Natural killer cell (primary cell): ENCODE measurements around the gene SLC6A7. TPM values are rescaled to one million over a fixed set of nuclear protein-coding genes. Genes with fewer than 3 reads are reported as not detected.

Experiments
- ATAC-seq, 3 donors: fragments of 150-1000 bp in 2 of 3; fragments of 200-7000 bp in 1 of 3; cut with Tn5 transposase; 1 replicate in 1 of 3; 2 replicates in 2 of 3; pipeline ENCODE4 v1.10.0; 2021; ENCODE audit warnings: mild to moderate bottlenecking in 2 of 3, moderate library complexity in 2 of 3
- DNase-seq, 2 donors: peaks; one replicate each; pipeline versions ENCODE4 v3.0.0 to v3.0.0-alpha.2; 2013 to 2021; ENCODE audit warnings: mixed read lengths in 1 of 2
- H3K27ac ChIP-seq: one replicate; pipeline ENCODE4 v1.5.1; 2013; ENCODE audit warnings: mild to moderate bottlenecking, low read length
- H3K27me3 ChIP-seq: one replicate; pipeline ENCODE4 v1.6.1; 2013; ENCODE audit warnings: low read length; ENCODE audit not compliant: control insufficient read depth, insufficient read depth
- H3K36me3 ChIP-seq: one replicate; pipeline ENCODE4 v1.6.1; 2013; ENCODE audit warnings: low read length; ENCODE audit not compliant: control insufficient read depth, insufficient read depth
- H3K4me1 ChIP-seq: one replicate; pipeline ENCODE4 v1.6.1; 2013; ENCODE audit warnings: low read length; ENCODE audit not compliant: control insufficient read depth, insufficient read depth
- H3K4me3 ChIP-seq: one replicate; pipeline ENCODE4 v1.5.1; 2013; ENCODE audit warnings: low read length
- H3K9me3 ChIP-seq: one replicate; pipeline ENCODE4 v1.6.1; 2013; ENCODE audit warnings: low read length; ENCODE audit not compliant: control insufficient read depth, insufficient read depth
- H3K27ac Mint-ChIP-seq, 2 donors: one replicate each; pipeline ENCODE4 v1.8.0; 2022; ENCODE audit warnings: mild to moderate bottlenecking in 2 of 2, mixed read lengths in 2 of 2, moderate library complexity in 1 of 2
- H3K27me3 Mint-ChIP-seq, 2 donors: one replicate each; pipeline ENCODE4 v1.8.0; 2022; ENCODE audit warnings: low read depth in 2 of 2, mixed read lengths in 2 of 2
- H3K36me3 Mint-ChIP-seq: one replicate; pipeline ENCODE4 v1.8.0; 2022; ENCODE audit warnings: mixed read lengths
- H3K4me1 Mint-ChIP-seq, 2 donors: one replicate each; pipeline ENCODE4 v1.8.0; 2022; ENCODE audit warnings: mixed read lengths in 2 of 2
- H3K4me3 Mint-ChIP-seq: one replicate; pipeline ENCODE4 v1.8.0; 2022; ENCODE audit warnings: mild to moderate bottlenecking, moderate library complexity, mixed read lengths
- H3K9me3 Mint-ChIP-seq, 2 donors: one replicate each; pipeline ENCODE4 v1.8.0; 2022; ENCODE audit warnings: mixed read lengths in 2 of 2
- CTCF ChIP-seq: fragments of 200-600 bp; IDR thresholded peaks from one replicate; pipeline ENCODE4 v1.8.0; 2022; ENCODE audit warnings: antibody characterized with exemption
- WGBS: methylation state at CpG from one replicate; pipeline ENCODE4 v1.1.7; 2013; ENCODE audit warnings: missing lambda C conversion rate; ENCODE audit not compliant: insufficient coverage; 5-methylcytosine and 5-hydroxymethylcytosine counted together
- intact Hi-C: fragments of 100-400 bp; cut with micrococcal nuclease; formaldehyde crosslinking; loops from one replicate; pipeline ENCODE4 v1.14.2; 2022
- total RNA-seq, 4 donors: library from RNA; stranded (reverse); fragments of 120-200 nt in 1 of 4; gene quantifications; one replicate each; pipeline versions ENCODE4 v1.2.3 to v1.2.4, GENCODE V29; 2013 to 2022

Gene SLC6A7
- total RNA-seq, 3 donors from 2014 or later (not counting 1 experiment from before 2014, with no cell fraction given) = not detected

- no peaks in the 10 kb centered on the region for H3K9me3 Mint-ChIP-seq
- 3% methylated on average over 21 of the region's 21 CpGs for WGBS
- peaks cover 21% of the 10 kb centered on the region for H3K4me1 ChIP-seq
- ATAC-seq (peak; percentile 65 to 85 (median 76)), DNase-seq (peak; percentile 43 to 48)
- H3K27me3 ChIP-seq = peaks cover 20% of the 10 kb centered on the region
- H3K9me3 ChIP-seq = no peaks in the 10 kb centered on the region
- peaks cover 21 to 35% of the 10 kb centered on the region in 2 donors for H3K27me3 Mint-ChIP-seq
- TF ChIP-seq CTCF = no peak
- H3K27ac ChIP-seq = no peak overlapping the region
- intact Hi-C loops = no loop called here
- peaks cover 23 to 25% of the 10 kb centered on the region in 2 donors for H3K4me1 Mint-ChIP-seq
- H3K36me3 Mint-ChIP-seq = no peaks in the 10 kb centered on the region
- peak overlapping the region; percentile 73 for H3K4me3 Mint-ChIP-seq
- H3K27ac Mint-ChIP-seq = peak overlapping the region in 1 of 2 donors; percentile 78
- no peaks in the 10 kb centered on the region for H3K36me3 ChIP-seq
- no peak overlapping the region for H3K4me3 ChIP-seq
Measured at GRCh38 chr5:150209099-150209635, 19.3 kb downstream of the SLC6A7 start.

- WGBS = 88% methylated on average over 6 of the region's 6 CpGs
- Mint-ChIP-seq H3K9me3 (no peaks in the 10 kb centered on the region), H3K36me3 (no peaks in the 10 kb centered on the region), H3K4me3 (peak overlapping the region; percentile 49), H3K4me1 (peaks cover 23 to 25% of the 10 kb centered on the region in 2 donors), H3K27ac (no peak overlapping the region), H3K27me3 (peaks cover 21 to 35% of the 10 kb centered on the region in 2 donors)
- no peak for TF ChIP-seq CTCF
- Histone ChIP-seq H3K36me3 (no peaks in the 10 kb centered on the region), H3K27me3 (peaks cover 20% of the 10 kb centered on the region), H3K4me3 (no peak overlapping the region), H3K27ac (no peak overlapping the region), H3K4me1 (peaks cover 21% of the 10 kb centered on the region), H3K9me3 (no peaks in the 10 kb centered on the region)
- intact Hi-C loops = no loop called here
- ATAC-seq (no peak), DNase-seq (no peak)
Measured at GRCh38 chr5:150210644-150211043, 20.8 kb downstream of the SLC6A7 start.

DNA sequence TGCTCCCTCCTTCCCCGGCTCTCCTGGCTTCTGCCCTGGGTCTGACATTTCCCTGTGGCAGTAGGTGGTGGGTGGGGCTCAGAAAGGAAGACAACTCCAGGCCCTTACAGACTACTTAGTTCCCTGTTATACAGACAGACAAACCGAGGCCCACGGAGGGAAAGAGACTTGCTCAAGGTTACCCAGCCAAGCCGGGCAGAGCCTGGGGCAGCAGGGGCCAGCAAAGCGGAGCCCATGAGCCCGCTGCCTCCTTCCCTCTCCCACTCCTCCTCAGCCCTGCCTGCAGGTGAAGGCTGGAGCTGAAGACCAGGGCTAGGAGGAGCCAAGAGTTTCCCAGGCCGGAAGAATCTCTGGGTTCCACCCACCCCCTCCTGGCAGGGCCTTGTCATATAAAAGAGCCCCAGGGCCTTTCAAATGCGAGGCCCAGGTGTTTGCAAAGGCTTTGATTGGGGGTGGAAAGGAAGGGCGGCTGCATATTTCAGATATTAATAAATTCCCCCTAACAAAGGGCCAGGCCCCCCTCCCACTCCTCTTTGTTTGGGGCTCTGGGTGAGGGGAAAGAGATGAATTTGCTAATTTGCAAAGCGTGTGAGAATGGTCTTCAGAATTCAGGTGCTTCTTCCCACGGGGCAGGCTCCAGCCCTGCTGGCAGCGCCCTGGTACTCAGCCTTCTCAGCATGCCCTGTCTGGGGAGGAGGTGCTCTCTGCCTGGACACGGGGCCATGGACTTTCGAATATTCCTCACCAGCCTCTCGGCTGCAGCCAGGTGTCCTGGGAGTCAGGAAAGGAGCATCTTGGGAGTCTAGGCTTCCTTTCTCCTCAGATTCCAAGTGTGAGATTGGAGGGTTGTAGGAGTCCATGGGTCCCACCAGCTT, 21.5 kb downstream of the SLC6A7 start:
- 95% methylated on average over 13 of the region's 15 CpGs for WGBS
- DNase-seq (no peak), ATAC-seq (no peak)
- no peaks in the 10 kb centered on the region for H3K36me3 Mint-ChIP-seq
- H3K4me3 Mint-ChIP-seq = peak overlapping the region; percentile 49
- Histone ChIP-seq H3K4me3 (no peak overlapping the region), H3K4me1 (peaks cover 21% of the 10 kb centered on the region), H3K36me3 (no peaks in the 10 kb centered on the region), H3K27me3 (peaks cover 20% of the 10 kb centered on the region), H3K9me3 (no peaks in the 10 kb centered on the region), H3K27ac (no peak overlapping the region)
- no peak overlapping the region for H3K27ac Mint-ChIP-seq
- H3K9me3 Mint-ChIP-seq = no peaks in the 10 kb centered on the region
- peaks cover 23 to 25% of the 10 kb centered on the region in 2 donors for H3K4me1 Mint-ChIP-seq
- TF ChIP-seq CTCF = no peak
- peaks cover 21 to 37% of the 10 kb centered on the region in 2 donors for H3K27me3 Mint-ChIP-seq
- intact Hi-C loops = no loop called here
